GM18861 (cell line): ENCODE measurements around the gene S100A14.
"Not testable (repeated sequence)": the region's sequence is repeated elsewhere in the genome, so short reads cannot be mapped to it uniquely, and the experiment has no call there.

Experiments used
- ATAC-seq: cut with Tn5 transposase; IDR thresholded peaks from one replicate; pipeline ENCODE4 v1.9.1; 2021; ENCODE audit not compliant: unreplicated experiment

Gene S100A14

GRCh38 chr1:153616144-153616916 is at the start of gene S100A14:
TSS of gene S100A14 (minus strand) at chr1:153616325. CDS start at chr1:153615858, 467 bp downstream.
- ATAC-seq: no peak

- ATAC-seq: no peak
Measured at GRCh38 chr1:153663211-153663610, 47.1 kb upstream of the S100A14 start.

- ATAC-seq: no peak
Measured at GRCh38 chr1:153662269-153662668, 46.1 kb upstream of the S100A14 start.

GRCh38 chr1:153661111-153661708 is 45.1 kb upstream of the S100A14 start:
- ATAC-seq: no peak

- no peak for ATAC-seq
Measured at GRCh38 chr1:153659656-153660055, 43.5 kb upstream of the S100A14 start.

- ATAC-seq: no peak
Measured at GRCh38 chr1:153659175-153659534, 43.0 kb upstream of the S100A14 start.

- ATAC-seq: peak; percentile 82
Measured at GRCh38 chr1:153658400-153659174, 42.5 kb upstream of the S100A14 start, which contains the start of gene SNAPIN. TSS of gene SNAPIN (plus strand) at chr1:153658703. CDS start at chr1:153658744, 41 bp downstream.

- no peak for ATAC-seq
Measured at GRCh38 chr1:153655333-153655732, 39.2 kb upstream of the S100A14 start.

GRCh38 chr1:153652805-153653500 is 36.8 kb upstream of the S100A14 start:
- ATAC-seq: no peak

GRCh38 chr1:153651771-153652170 is 35.6 kb upstream of the S100A14 start:
- ATAC-seq: no peak

GRCh38 chr1:153649863-153650235 is 33.7 kb upstream of the S100A14 start:
- no peak for ATAC-seq

GRCh38 chr1:153649137-153649862 is 33.2 kb upstream of the S100A14 start:
- ATAC-seq: no peak

GRCh38 chr1:153648000-153648643 is 32.0 kb upstream of the S100A14 start:
- no peak for ATAC-seq

- no peak for ATAC-seq
Measured at GRCh38 chr1:153647346-153647714, 31.2 kb upstream of the S100A14 start.

- no peak for ATAC-seq
Measured at GRCh38 chr1:153646672-153647345, 30.7 kb upstream of the S100A14 start.

GRCh38 chr1:153643816-153644215 is 27.7 kb upstream of the S100A14 start:
- no peak for ATAC-seq

GRCh38 chr1:153643100-153643499 is 27.0 kb upstream of the S100A14 start:
- ATAC-seq: no peak

- ATAC-seq: no peak
Measured at GRCh38 chr1:153642161-153642560, 26.0 kb upstream of the S100A14 start.

GRCh38 chr1:153640861-153641260 is 24.7 kb upstream of the S100A14 start:
- ATAC-seq: no peak

GRCh38 chr1:153640213-153640612 is 24.1 kb upstream of the S100A14 start:
- ATAC-seq: not testable (repeated sequence)
